ENCODE measurements around the gene GAPVD1. TPM values are rescaled to one million over a fixed set of nuclear protein-coding genes. Genes with fewer than 3 reads are reported as not detected.

GAPVD1 gene
- total RNA-seq, 4 donors from 2014 or later: 43.6 to 80.9 (median 65.6) TPM

DNA sequence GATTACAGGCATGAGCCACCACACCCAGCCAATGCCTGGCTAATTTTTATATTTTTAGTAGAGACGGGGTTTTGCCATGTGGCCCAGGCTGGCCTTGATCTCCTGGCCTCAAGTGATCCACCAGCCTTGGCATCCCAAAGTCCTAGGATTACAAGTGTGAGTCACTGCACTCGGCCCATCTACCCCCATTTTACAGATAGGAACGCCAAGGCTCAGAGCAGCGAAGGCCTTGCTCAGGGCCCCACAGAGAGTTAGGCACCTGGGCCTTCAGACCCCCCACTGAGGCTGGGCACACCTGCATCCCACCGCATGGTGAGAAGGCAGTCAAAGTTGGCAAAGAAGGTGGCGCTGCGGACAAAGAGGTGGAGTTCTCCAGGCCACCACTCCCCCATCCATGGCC lies 143.1 kb downstream of the GAPVD1 start:
- H3K4me3 ChIP-seq: no peak overlapping the region
- H3K9me3 ChIP-seq: no peaks in the 10 kb centered on the region
- peaks cover 0 to 19% (median 0%) of the 10 kb centered on the region in 4 donors for H3K4me1 ChIP-seq
- H3K27ac ChIP-seq: no peak overlapping the region
- no peaks in the 10 kb centered on the region for H3K36me3 ChIP-seq
- no peak for DNase-seq
- H3K27me3 ChIP-seq: no peaks in the 10 kb centered on the region
- TF ChIP-seq, protein P1, sequence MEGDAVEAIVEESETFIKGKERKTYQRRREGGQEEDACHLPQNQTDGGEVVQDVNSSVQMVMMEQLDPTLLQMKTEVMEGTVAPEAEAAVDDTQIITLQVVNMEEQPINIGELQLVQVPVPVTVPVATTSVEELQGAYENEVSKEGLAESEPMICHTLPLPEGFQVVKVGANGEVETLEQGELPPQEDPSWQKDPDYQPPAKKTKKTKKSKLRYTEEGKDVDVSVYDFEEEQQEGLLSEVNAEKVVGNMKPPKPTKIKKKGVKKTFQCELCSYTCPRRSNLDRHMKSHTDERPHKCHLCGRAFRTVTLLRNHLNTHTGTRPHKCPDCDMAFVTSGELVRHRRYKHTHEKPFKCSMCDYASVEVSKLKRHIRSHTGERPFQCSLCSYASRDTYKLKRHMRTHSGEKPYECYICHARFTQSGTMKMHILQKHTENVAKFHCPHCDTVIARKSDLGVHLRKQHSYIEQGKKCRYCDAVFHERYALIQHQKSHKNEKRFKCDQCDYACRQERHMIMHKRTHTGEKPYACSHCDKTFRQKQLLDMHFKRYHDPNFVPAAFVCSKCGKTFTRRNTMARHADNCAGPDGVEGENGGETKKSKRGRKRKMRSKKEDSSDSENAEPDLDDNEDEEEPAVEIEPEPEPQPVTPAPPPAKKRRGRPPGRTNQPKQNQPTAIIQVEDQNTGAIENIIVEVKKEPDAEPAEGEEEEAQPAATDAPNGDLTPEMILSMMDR (IDR thresholded peaks at IDR 0.05): no peak
- no peak for TF ChIP-seq POLR2A (IDR thresholded peaks at IDR 0.05)

DNA sequence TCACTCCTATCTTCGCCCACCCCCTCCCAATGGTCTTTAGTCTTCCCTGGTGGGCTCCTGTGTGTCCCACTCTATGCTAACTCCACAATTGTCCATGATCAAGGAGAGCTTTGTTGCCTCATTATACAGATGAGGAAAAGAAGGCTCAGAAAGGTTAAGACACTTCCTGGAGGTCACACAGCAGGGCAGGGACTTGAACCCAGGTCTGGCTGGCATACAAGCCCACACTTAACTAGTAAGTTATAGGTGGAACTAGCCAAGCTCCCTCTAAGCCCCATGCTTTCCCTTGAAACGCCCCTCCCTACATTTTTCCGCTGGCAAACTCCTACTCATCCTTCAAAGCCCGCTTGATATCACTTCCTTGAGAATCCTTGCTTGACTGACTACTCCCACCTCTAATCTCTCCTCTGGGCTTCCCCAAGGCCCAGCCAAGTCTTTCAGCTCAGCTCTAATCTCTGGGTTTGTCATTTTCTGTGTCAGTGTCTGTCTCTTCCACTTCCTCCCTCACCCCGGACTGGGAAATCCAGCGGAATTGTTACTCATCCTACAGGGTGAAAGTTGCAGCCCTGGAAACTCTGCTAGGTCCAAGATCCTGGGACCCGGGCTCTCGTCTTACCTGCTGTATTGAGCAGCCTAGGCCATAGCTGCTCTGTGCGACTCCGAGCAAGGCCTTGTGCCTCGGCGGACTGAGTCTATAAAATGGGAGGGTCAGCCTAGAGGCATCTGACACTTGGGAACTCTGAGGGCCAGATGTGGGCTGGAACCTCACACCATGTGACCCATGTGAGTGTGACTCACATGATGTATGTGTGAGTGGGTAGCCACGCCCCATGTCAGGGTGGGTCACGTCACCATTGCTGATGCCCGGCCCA lies 144.5 kb downstream of the GAPVD1 start:
- no peak overlapping the region for H3K4me3 ChIP-seq
- peaks cover 0 to 19% (median 0%) of the 10 kb centered on the region in 4 donors for H3K4me1 ChIP-seq
- no peak for DNase-seq
- H3K27ac ChIP-seq: no peak overlapping the region
- no peaks in the 10 kb centered on the region for H3K9me3 ChIP-seq
- no peaks in the 10 kb centered on the region for H3K27me3 ChIP-seq
- TF ChIP-seq POLR2A (IDR thresholded peaks at IDR 0.05): no peak
- TF ChIP-seq, protein P1 (IDR thresholded peaks at IDR 0.05): no peak
- no peaks in the 10 kb centered on the region for H3K36me3 ChIP-seq

DNA sequence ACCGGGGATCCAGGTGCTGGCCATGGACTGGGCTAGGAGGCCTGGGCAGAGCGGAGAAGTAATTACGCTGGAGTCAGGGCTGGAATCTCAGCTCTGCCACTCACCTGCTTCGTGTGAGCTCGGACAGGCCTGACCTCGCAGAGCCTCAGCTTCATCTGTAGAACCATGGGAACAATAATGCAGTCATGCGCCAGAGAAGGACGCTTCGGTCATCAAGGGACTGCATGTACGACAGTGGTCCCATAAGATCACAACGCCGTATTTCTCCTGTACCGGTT lies 145.1 kb downstream of the GAPVD1 start:
- TF ChIP-seq POLR2A (IDR thresholded peaks at IDR 0.05): no peak
- no peak overlapping the region for H3K4me3 ChIP-seq
- DNase-seq: no peak
- H3K27ac ChIP-seq: no peak overlapping the region
- H3K9me3 ChIP-seq: no peaks in the 10 kb centered on the region
- H3K4me1 ChIP-seq: peaks cover 0 to 19% (median 0%) of the 10 kb centered on the region in 4 donors
- no peaks in the 10 kb centered on the region for H3K27me3 ChIP-seq
- H3K36me3 ChIP-seq: no peaks in the 10 kb centered on the region

DNA sequence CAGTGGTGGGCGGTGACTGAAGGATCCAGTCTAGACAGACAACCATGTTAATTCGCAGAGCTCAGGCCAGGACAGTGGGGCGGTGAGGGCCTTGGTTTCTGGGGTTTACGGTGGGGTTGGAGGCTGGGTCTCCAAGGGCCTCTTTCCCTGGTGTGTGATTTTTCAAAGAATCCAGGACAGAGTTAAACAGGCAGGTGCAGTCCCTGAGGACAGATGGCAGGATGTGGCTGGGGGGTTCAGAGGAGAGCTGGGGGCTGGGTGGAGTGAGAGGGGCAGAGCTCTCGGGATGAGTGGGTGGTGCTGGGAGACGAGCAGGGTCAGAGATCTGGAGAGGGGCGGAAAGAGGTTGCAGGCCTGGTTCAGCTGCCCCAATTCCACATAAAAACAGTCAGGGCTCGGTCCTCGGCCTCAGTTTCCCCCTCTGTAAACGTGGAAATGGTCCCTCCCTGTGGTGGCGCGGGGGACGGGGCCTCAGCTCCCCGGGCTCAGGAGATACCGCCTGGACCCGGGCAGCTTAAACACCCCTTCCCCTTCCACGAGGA lies 145.9 kb downstream of the GAPVD1 start:
- no peak overlapping the region for H3K27ac ChIP-seq
- no peaks in the 10 kb centered on the region for H3K9me3 ChIP-seq
- no peak for DNase-seq
- peak overlapping the region; percentile 41 to 66 (median 56) for H3K4me3 ChIP-seq
- no peaks in the 10 kb centered on the region for H3K36me3 ChIP-seq
- H3K27me3 ChIP-seq: no peaks in the 10 kb centered on the region
- peaks cover 0 to 19% (median 0%) of the 10 kb centered on the region in 4 donors for H3K4me1 ChIP-seq
- TF ChIP-seq, protein P1 (IDR thresholded peaks at IDR 0.05): no peak
- TF ChIP-seq POLR2A (IDR thresholded peaks at IDR 0.05): no peak

DNA sequence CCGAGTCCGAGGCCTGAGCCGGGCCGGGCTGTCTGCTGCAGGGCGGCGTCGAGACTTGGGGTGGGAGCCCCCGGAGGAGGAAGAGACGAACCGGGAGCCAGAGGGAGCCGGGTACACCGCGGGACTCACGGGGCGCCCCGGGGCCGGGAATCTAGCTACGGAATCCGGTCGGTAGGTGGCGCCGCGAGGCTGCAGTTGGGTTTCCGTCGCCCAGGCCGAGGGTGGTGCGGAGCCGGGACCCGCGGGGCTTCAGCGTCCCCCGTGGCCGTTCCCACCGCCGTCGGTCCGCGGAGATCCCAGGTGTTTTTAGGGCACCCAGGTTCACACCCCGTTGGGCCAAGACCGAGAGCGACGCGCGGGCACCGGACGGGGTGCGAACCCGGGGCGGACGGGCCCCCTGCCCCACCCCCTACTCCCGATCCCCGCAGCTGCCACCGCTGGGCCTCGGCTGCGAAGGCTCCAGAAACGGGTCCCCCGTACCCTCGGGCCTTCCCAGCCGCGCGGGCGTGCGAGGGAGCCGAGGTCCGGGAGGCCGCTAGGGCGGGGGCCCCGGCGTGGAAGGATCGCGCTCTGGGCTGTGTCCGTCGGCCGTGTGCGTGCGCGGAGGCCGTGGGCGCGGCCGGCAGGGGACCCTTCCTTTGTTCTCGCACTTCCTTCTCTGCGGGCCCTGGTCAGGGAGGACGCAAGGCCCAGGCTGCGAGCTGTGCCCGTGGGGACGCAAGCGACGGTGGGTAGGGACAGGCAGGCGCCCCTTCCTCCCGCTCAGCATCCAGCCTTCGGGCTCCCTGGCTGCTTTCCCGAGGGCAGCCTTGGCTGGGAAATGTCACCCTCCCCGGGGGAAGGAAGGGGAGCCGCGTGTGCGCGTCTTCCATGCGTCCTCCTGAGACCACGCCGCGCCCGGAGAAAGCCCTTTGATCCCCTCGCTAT lies 146.6 kb downstream of the GAPVD1 start:
- peak; percentile 50 to 84 (median 82) for DNase-seq
- Histone ChIP-seq H3K27me3 (no peaks in the 10 kb centered on the region), H3K27ac (peak overlapping the region in 3 of 4 donors; percentile 1 to 44 (median 32)), H3K4me3 (peak overlapping the region; percentile 41 to 66 (median 56)), H3K36me3 (no peaks in the 10 kb centered on the region), H3K4me1 (peaks cover 0 to 19% (median 0%) of the 10 kb centered on the region in 4 donors), H3K9me3 (no peaks in the 10 kb centered on the region)
- TF ChIP-seq, protein P1 (IDR thresholded peaks at IDR 0.05): peak; percentile 17 to 93 (median 74)
- TF ChIP-seq POLR2A (IDR thresholded peaks at IDR 0.05): no peak
